Caco-2 (cell line): ENCODE results near the gene ALAD. TPM values are rescaled to one million over a fixed set of nuclear protein-coding genes. Genes with fewer than 3 reads are reported as not detected.
A peak's percentile ranks its signal among the peaks of the same experiment; 100 is the strongest.
"Not testable (repeated sequence)": the region's sequence is repeated elsewhere in the genome, so short reads cannot be mapped to it uniquely, and the experiment has no call there.

Experiments
- BruUV-seq: library from RNA; stranded (reverse); fragments of 400-500 nt; replicated peaks from 2 replicates; lab custom pipeline; 2021; lab: Mats Ljungman, UMichigan
- CTCF ChIA-PET: fragments of 300-600 bp; sonication (Branson Sonifier 250); formaldehyde crosslinking; loops from one replicate; lab custom pipeline; 2022; ENCODE audit warnings: antibody characterized with exemption; lab: Charles Lee
- POLR2A ChIA-PET: fragments of 300-600 bp; sonication (Branson Sonifier 250); formaldehyde crosslinking; loops from one replicate; lab custom pipeline; 2022; ENCODE audit warnings: antibody characterized with exemption; lab: Charles Lee
- DNase-seq, 2 experiments: peaks; one replicate each; pipeline versions ENCODE4 v3.0.0 to v3.0.0-alpha.2; 2020 to 2022
- H3K27me3 ChIP-seq: replicated peaks from 2 replicates; pipeline ENCODE4 v1.6.0; 2011; ENCODE audit warnings: low read length; ENCODE audit not compliant: control insufficient read depth, insufficient read depth
- H3K36me3 ChIP-seq: 2 replicates; pipeline ENCODE4 v1.5.1; 2011; ENCODE audit warnings: low read length; ENCODE audit not compliant: control insufficient read depth, insufficient read depth
- H3K4me1 ChIP-seq: fragments of 250-450 bp; sonication (Bioruptor Pico); 2 replicates; pipeline ENCODE4 v1.5.1; 2020; ENCODE audit warnings: mild to moderate bottlenecking
- H3K4me3 ChIP-seq: 2 replicates; pipeline ENCODE4 v1.5.1; 2011; ENCODE audit warnings: low read depth, mild to moderate bottlenecking, control low read depth, low read length
- H3K9me3 ChIP-seq: fragments of 250-450 bp; sonication (Bioruptor Pico); 2 replicates; pipeline ENCODE4 v1.5.1; 2020; ENCODE audit warnings: mild to moderate bottlenecking, moderate library complexity
- H3K27ac Mint-ChIP-seq: one replicate; pipeline ENCODE4 v1.8.0; 2022; ENCODE audit warnings: mixed read lengths; ENCODE audit not compliant: unreplicated experiment
- H3K27me3 Mint-ChIP-seq: one replicate; pipeline ENCODE4 v1.8.0; 2022; ENCODE audit warnings: mixed read lengths; ENCODE audit not compliant: insufficient read depth, unreplicated experiment
- H3K36me3 Mint-ChIP-seq: one replicate; pipeline ENCODE4 v1.8.0; 2022; ENCODE audit warnings: mild to moderate bottlenecking, mixed read lengths; ENCODE audit not compliant: insufficient read depth, unreplicated experiment
- H3K4me1 Mint-ChIP-seq: one replicate; pipeline ENCODE4 v1.8.0; 2022; ENCODE audit warnings: low read depth, mixed read lengths; ENCODE audit not compliant: unreplicated experiment
- H3K4me3 Mint-ChIP-seq: one replicate; pipeline ENCODE4 v1.8.0; 2022; ENCODE audit warnings: mild to moderate bottlenecking, moderate library complexity, mixed read lengths; ENCODE audit not compliant: unreplicated experiment
- H3K9me3 Mint-ChIP-seq: one replicate; pipeline ENCODE4 v1.8.0; 2022; ENCODE audit warnings: mixed read lengths; ENCODE audit not compliant: unreplicated experiment
- intact Hi-C: fragments of 100-400 bp; cut with micrococcal nuclease; formaldehyde crosslinking; loops from one replicate; pipeline ENCODE4 v1.10.0; 2022; ENCODE audit not compliant: unreplicated experiment
- total RNA-seq: library from RNA; stranded (reverse); gene quantifications from 2 replicates; pipeline ENCODE4 v1.2.3, GENCODE V29; 2022
- TF ChIP-seq, protein P1 (sequence below), 2 experiments: fragments of 200-600 bp in 1 of 2; IDR thresholded peaks; 1 replicate in 1 of 2; 2 replicates in 1 of 2; pipeline versions ENCODE4 v1.5.1 to v1.8.0; 2011 to 2022; ENCODE audit warnings: antibody characterized with exemption in 1 of 2, control low read depth in 1 of 2, inconsistent platforms in 1 of 2, low read depth in 1 of 2, low read length in 1 of 2, mild to moderate bottlenecking in 1 of 2, moderate library complexity in 1 of 2; ENCODE audit not compliant: insufficient read depth in 1 of 2, severe bottlenecking in 1 of 2, unreplicated experiment in 1 of 2

Gene ALAD
- total RNA-seq, 1 experiment from 2014 or later, result 48.8 TPM

DNA sequence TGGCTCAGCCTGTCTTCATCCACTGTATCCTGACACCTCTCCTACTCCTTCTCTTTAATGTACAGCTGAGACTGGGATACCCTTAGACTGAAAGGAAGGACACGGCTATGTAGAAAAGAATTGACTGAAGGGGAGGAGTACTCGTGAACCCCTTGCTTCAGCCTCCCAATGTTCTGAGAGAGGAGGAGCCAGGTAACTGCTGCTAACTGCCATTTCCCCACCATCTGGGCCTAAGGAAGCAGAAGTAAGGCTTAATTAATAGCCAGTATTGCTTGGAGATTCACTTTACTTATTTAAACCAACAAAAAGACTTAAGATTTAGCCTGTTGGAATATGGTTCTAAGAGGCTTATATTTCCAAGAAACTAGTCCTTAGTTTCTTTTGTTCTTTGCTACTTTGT is 43.7 kb upstream of the ALAD start:
- CTCF ChIA-PET, result no interaction called here
- Histone ChIP-seq H3K27me3 (no peaks in the 10 kb centered on the region), H3K9me3 (no peaks in the 10 kb centered on the region), H3K4me3 (no peak overlapping the region), H3K4me1 (0 out of 2 replicates have a peak, but pooled peaks cover 3% of the 10 kb centered on the region), H3K36me3 (no peaks in the 10 kb centered on the region)
- no peak for DNase-seq
- POLR2A ChIA-PET, result no interaction called here
- no TSS peak for BruUV-seq
- Mint-ChIP-seq H3K27ac (no peak overlapping the region), H3K4me1 (no peaks in the 10 kb centered on the region), H3K9me3 (no peaks in the 10 kb centered on the region), H3K36me3 (no peaks in the 10 kb centered on the region), H3K4me3 (no peak overlapping the region), H3K27me3 (no peaks in the 10 kb centered on the region)
- TF ChIP-seq, protein P1, sequence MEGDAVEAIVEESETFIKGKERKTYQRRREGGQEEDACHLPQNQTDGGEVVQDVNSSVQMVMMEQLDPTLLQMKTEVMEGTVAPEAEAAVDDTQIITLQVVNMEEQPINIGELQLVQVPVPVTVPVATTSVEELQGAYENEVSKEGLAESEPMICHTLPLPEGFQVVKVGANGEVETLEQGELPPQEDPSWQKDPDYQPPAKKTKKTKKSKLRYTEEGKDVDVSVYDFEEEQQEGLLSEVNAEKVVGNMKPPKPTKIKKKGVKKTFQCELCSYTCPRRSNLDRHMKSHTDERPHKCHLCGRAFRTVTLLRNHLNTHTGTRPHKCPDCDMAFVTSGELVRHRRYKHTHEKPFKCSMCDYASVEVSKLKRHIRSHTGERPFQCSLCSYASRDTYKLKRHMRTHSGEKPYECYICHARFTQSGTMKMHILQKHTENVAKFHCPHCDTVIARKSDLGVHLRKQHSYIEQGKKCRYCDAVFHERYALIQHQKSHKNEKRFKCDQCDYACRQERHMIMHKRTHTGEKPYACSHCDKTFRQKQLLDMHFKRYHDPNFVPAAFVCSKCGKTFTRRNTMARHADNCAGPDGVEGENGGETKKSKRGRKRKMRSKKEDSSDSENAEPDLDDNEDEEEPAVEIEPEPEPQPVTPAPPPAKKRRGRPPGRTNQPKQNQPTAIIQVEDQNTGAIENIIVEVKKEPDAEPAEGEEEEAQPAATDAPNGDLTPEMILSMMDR (IDR thresholded peaks at IDR 0.05; ENCODE audit: insufficient read depth in 1 of 2, low read depth in 1 of 2, low read length in 1 of 2, severe bottlenecking in 1 of 2, unreplicated experiment in 1 of 2), result no peak
- intact Hi-C loops, result loop anchor here (5.0 kb wide), 1 partner anchor 63 kb away; no protein-coding TSS in a partner anchor

DNA sequence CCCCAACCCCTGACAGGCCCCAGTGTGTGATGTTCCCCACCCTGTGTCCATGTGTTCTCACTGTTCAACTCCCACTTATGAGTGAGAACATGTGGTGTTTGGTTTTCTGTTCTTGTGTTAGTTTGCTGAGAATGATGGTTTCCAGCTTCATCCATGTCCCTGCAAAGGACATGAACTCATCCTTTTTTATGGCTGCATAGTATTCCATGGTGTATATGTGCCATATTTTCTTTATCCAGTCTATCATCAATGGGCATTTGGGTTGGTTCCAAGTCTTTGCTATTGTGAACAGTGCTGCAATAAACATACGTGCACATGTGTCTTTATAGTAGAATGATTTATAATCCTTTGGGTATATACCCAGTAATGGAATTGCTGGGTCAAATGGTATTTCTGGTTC is 36.6 kb upstream of the ALAD start:
- peaks cover 14% of the 10 kb centered on the region for H3K36me3 Mint-ChIP-seq
- intact Hi-C loops, H3K36me3 ChIP-seq, H3K27me3 Mint-ChIP-seq, H3K4me3 ChIP-seq, H3K27ac Mint-ChIP-seq, H3K4me1 ChIP-seq, CTCF ChIA-PET, DNase-seq, BruUV-seq, H3K27me3 ChIP-seq, POLR2A ChIA-PET, H3K9me3 ChIP-seq, H3K4me3 Mint-ChIP-seq: not testable (repeated sequence)
- peaks cover 12% of the 10 kb centered on the region for H3K4me1 Mint-ChIP-seq
- H3K9me3 Mint-ChIP-seq, result peaks cover 11% of the 10 kb centered on the region

DNA sequence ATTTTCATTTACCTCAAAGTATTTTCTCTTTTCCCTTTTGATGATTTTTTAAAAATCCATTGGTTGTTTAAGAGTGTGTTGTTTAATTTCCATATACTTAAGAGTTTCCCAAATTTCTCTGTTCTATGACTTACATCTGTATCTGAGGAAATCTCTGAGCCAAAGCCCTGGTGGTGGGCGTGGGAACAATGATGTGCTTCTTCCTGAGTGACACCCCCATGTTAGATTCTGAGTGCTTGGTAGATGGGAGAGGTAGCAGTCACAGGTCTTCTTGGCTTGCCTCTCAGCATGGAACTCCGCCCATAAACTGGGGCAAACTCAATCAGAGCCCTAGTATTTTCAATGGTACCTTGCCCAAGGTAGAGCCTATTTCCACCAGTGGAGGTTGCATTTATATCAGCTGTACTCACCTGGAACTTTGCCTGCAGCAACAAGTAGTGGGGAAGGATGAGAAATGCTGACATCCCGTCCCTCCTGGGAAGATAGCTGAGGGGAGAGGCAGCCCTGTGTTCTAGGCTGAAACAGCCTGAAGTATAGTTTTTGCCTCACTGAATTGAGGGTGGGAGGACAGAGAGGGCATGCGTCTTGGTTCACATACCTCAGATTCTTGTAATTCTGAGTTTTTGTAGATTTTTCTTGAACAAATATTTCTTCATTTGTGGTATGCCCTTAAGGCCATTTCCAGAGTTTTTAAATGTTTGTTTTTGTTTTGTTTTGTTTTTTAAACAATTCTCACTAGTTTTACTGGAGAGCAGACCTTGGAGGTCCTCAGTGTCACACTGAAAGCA is 35.8 kb upstream of the ALAD start:
- peaks cover 12% of the 10 kb centered on the region for H3K4me1 Mint-ChIP-seq
- TF ChIP-seq, protein P1 (IDR thresholded peaks at IDR 0.05; ENCODE audit: insufficient read depth in 1 of 2, low read depth in 1 of 2, low read length in 1 of 2, severe bottlenecking in 1 of 2, unreplicated experiment in 1 of 2), result no peak
- BruUV-seq, result no TSS peak

More for the DNA sequence above, 35.8 kb upstream of the ALAD start:
- Mint-ChIP-seq H3K27me3 (no peaks in the 10 kb centered on the region), H3K27ac (peak overlapping the region; percentile 83), H3K36me3 (peaks cover 14% of the 10 kb centered on the region), H3K4me3 (peak overlapping the region; percentile 56), H3K9me3 (peaks cover 11% of the 10 kb centered on the region)
- Histone ChIP-seq H3K4me1 (peaks cover 7% of the 10 kb centered on the region; the same call in 1 of the 2 replicates), H3K9me3 (no peaks in the 10 kb centered on the region), H3K27me3 (no peaks in the 10 kb centered on the region), H3K36me3 (no peaks in the 10 kb centered on the region), H3K4me3 (no peak overlapping the region)
- intact Hi-C loops, result no loop called here
- ChIA-PET CTCF (no interaction called here), POLR2A (no interaction called here)
- DNase-seq, result peak; percentile 46 to 56
